Measurements from ENCODE around the gene TMEM88. TPM values are rescaled to one million over a fixed set of nuclear protein-coding genes. Genes with fewer than 3 reads are reported as not detected.

Gene TMEM88
- total and polyA plus RNA-seq, 2 donors (not counting 3 experiments of a cell fraction or from before 2014, with no cell fraction given) = 53.4 to 165 TPM

DNA sequence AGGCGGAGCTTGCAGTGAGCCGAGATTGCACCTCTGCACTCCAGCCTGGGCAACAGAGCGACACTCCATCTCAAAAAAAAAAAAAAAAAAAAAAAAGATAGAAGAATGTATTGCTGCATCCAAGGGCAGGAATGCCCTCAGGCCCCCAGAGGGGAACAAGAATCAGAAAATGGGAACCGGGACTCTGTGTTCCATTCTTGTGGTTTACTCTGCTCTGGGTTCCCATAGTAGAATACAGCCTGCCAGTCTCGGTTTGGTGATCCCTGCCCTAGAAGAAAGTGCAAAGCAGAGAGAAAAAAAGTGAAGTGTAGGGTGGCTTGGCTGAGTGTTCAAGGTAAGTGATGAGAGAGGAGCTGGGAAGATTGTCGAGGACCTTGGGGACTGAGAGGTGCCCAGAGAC is 48.3 kb upstream of the TMEM88 start:
- Histone ChIP-seq H3K27ac (ENCODE audit: insufficient read depth, low read depth, low read length) (no peak overlapping the region), H3K4me1 (ENCODE audit: control insufficient read depth, extremely low read depth, insufficient read depth, low read length) (no peaks in the 10 kb centered on the region), H3K9ac (replicated peaks; ENCODE audit: extremely low read depth, insufficient read depth, low read length) (no peak overlapping the region), H3K9me1 (replicated peaks; ENCODE audit: control insufficient read depth, extremely low read depth, insufficient read depth, low read length) (no peaks in the 10 kb centered on the region), H3K79me2 (ENCODE audit: control insufficient read depth, insufficient read depth, low read length) (no peaks in the 10 kb centered on the region), H3K4me3 (replicated peaks in 1 of 3; ENCODE audit: insufficient read depth in 1 of 3, low read depth in 1 of 3, low read length in 3 of 3) (no peak overlapping the region), H3K36me3 (ENCODE audit: control insufficient read depth in 2 of 2, extremely low read depth in 1 of 2, insufficient read depth in 2 of 2, low read length in 2 of 2) (no peaks in the 10 kb centered on the region), H3K27me3 (ENCODE audit: control insufficient read depth in 2 of 2, insufficient read depth in 2 of 2, low read length in 2 of 2) (peaks cover 0 to 7% of the 10 kb centered on the region in 2 experiments), H4K20me1 (replicated peaks; ENCODE audit: control insufficient read depth, extremely low read depth, insufficient read depth, low read length) (no peaks in the 10 kb centered on the region), H3K9me3 (replicated peaks; ENCODE audit: control insufficient read depth, insufficient read depth, low read length) (no peaks in the 10 kb centered on the region), H3K4me2 (ENCODE audit: insufficient read depth, low read length) (no peak overlapping the region), H2AFZ (ENCODE audit: low read depth, low read length) (no peak overlapping the region)
- ChIA-PET POLR2A (no interaction called here), CTCF (interaction anchor here (0.7 kb wide), 1 partner anchor 21 kb away, joined by 3 read pairs; no protein-coding TSS in a partner anchor)
- FAIRE-seq = no peak
- DNase-seq (ENCODE audit: low read depth, low spot score) = no peak
- dilution Hi-C loops (cut with MboI; ENCODE audit: extremely low pct_ligation_motif_present, low sequenced_read_pairs) = no loop called here
- intact Hi-C loops (cut with micrococcal nuclease) = no loop called here
- TF ChIP-seq POLR2A (IDR thresholded peaks at IDR 0.05; ENCODE audit: low read depth, low read length) = no peak
- TF ChIP-seq FOS (IDR thresholded peaks at IDR 0.05; ENCODE audit: borderline replicate concordance, insufficient read depth, low read length) = no peak
- TF ChIP-seq, protein P1, sequence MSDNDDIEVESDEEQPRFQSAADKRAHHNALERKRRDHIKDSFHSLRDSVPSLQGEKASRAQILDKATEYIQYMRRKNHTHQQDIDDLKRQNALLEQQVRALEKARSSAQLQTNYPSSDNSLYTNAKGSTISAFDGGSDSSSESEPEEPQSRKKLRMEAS (IDR thresholded peaks at IDR 0.05; ENCODE audit: insufficient read depth, insufficient read length) = no peak
- BruUV-seq (replicated peaks) = no TSS peak

DNA sequence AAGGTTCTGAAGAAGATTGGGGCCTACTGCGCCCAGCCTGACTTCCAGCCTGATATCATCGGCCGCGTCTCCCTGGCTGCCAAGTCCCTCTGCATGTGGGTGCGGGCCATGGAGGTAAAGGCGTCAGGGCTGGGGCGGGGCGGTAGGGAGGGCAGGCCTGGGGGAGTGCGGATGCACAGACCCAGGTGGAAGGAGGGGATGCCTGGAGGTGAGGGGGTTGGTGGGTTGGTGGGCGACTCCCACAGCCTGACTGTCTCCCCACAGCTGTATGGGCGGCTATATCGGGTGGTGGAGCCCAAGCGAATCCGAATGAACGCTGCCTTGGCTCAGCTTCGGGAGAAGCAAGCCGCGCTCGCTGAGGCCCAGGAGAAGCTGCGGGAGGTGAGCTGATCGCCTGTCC is 47.7 kb upstream of the TMEM88 start:
- Histone ChIP-seq H3K9me1 (replicated peaks; ENCODE audit: control insufficient read depth, extremely low read depth, insufficient read depth, low read length) (no peaks in the 10 kb centered on the region), H3K27me3 (ENCODE audit: control insufficient read depth in 2 of 2, insufficient read depth in 2 of 2, low read length in 2 of 2) (peaks cover 0 to 8% of the 10 kb centered on the region in 2 experiments), H3K9ac (replicated peaks; ENCODE audit: extremely low read depth, insufficient read depth, low read length) (no peak overlapping the region), H3K9me3 (replicated peaks; ENCODE audit: control insufficient read depth, insufficient read depth, low read length) (no peaks in the 10 kb centered on the region), H4K20me1 (replicated peaks; ENCODE audit: control insufficient read depth, extremely low read depth, insufficient read depth, low read length) (no peaks in the 10 kb centered on the region), H3K4me2 (ENCODE audit: insufficient read depth, low read length) (no peak overlapping the region), H3K4me3 (replicated peaks in 1 of 3; ENCODE audit: insufficient read depth in 1 of 3, low read depth in 1 of 3, low read length in 3 of 3) (no peak overlapping the region), H3K27ac (ENCODE audit: insufficient read depth, low read depth, low read length) (no peak overlapping the region), H2AFZ (ENCODE audit: low read depth, low read length) (no peak overlapping the region), H3K4me1 (ENCODE audit: control insufficient read depth, extremely low read depth, insufficient read depth, low read length) (no peaks in the 10 kb centered on the region), H3K36me3 (ENCODE audit: control insufficient read depth in 2 of 2, extremely low read depth in 1 of 2, insufficient read depth in 2 of 2, low read length in 2 of 2) (no peaks in the 10 kb centered on the region), H3K79me2 (ENCODE audit: control insufficient read depth, insufficient read depth, low read length) (no peaks in the 10 kb centered on the region)
- POLR2A ChIA-PET = no interaction called here
- CTCF ChIA-PET = interaction anchor here (0.9 kb wide), 1 partner anchor 18 kb away, joined by 3 read pairs; no protein-coding TSS in a partner anchor
- BruUV-seq (replicated peaks) = no TSS peak
- TF ChIP-seq FOS (IDR thresholded peaks at IDR 0.05; ENCODE audit: borderline replicate concordance, insufficient read depth, low read length) (no peak), EZH2 (IDR thresholded peaks at IDR 0.05; ENCODE audit: borderline replicate concordance, low read depth, low read length, severe bottlenecking) (no peak)
- no peak for FAIRE-seq
- dilution Hi-C loops (cut with MboI; ENCODE audit: extremely low pct_ligation_motif_present, low sequenced_read_pairs) = no loop called here
- intact Hi-C loops (cut with micrococcal nuclease) = no loop called here
- no peak for DNase-seq (ENCODE audit: low read depth, low spot score)

Measured in endothelial cell of umbilical vein (primary cell).